Hepatic stellate cell (primary cell): ENCODE measurements around the gene NUDT14.

ENCODE experiments used
- DNase-seq: peaks from one replicate; pipeline ENCODE4 v3.0.0; 2011; ENCODE audit warnings: low spot score

The NUDT14 gene

GRCh38 chr14:105146976-105147635 lies 34.0 kb downstream of the NUDT14 start:
- no peak for DNase-seq

DNA sequence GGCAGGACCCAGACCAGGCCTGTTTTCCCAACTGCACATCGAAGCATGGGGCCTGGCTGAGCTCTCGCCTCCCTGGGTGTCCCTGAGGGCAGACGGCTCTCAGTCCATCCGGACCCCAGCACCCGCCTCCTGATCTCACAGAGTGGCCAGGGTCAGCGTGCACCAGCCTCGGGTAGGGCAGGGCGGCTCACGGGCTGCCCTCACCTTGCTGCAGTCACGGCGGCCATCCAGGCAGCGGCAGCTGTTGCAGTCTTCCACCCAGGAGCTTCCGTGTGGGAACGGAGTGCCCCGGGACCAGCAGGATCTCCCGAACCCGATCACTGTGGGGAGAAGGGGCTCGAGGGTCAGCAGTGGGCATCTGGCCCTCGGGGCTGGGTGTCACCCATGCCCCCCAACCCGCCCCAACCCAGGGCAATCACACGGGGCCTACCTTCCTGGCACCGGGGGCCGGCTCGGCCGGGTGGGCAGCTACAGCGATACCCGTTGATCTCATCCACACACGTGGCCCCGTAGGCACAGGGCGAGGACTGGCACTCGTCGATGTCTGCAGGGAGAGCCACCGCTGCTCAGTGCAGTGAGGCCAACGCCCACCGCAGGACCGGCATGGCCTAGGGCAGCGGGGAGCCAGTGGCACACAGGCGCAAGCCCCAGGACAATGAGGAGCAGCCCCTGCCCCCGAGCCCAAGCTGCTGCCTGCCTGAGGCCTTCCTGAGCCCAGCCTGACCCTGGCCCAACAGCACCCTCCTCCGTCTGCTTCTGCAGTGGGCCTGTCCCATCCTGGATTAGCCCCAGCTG lies 34.7 kb downstream of the NUDT14 start:
- DNase-seq: no peak

DNA sequence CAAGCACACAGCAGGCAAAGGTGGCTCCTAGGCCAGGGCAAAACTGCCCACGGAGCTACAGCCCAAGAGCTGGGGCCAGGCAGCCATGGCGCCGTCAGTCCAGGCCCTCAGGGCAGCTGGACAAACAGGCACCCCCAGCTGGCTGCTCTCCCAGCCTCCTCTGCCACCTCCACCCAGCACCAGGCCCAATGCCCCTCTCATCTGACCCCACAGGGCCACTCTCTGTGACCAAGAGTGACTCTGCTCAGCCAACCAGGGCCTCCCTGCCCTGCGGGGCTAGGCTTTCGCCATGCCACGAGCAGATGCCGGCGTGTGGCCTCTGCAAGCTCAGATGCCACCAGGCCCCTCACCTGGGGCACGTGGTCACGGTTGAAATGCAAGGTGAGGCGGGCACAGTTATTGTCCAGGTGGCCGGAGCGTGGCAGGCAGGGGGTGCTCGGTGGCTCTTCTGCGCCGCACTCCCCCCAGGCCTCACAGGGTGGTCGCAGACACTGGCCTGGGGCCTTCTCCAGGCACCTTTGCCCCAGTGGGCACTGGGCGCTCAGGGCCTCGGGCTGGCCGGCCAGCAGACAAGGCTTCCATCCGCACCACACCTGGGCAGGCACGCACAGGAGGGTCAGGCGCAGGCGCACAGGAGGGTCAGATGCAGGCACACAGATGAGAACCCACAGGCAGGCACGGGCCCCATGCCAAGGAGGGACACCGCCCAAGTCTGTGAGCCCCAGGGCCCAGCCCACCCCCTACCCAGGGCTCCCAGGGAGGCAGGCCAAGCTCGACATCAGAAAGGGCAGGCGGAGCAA lies 35.5 kb downstream of the NUDT14 start:
- no peak for DNase-seq

DNA sequence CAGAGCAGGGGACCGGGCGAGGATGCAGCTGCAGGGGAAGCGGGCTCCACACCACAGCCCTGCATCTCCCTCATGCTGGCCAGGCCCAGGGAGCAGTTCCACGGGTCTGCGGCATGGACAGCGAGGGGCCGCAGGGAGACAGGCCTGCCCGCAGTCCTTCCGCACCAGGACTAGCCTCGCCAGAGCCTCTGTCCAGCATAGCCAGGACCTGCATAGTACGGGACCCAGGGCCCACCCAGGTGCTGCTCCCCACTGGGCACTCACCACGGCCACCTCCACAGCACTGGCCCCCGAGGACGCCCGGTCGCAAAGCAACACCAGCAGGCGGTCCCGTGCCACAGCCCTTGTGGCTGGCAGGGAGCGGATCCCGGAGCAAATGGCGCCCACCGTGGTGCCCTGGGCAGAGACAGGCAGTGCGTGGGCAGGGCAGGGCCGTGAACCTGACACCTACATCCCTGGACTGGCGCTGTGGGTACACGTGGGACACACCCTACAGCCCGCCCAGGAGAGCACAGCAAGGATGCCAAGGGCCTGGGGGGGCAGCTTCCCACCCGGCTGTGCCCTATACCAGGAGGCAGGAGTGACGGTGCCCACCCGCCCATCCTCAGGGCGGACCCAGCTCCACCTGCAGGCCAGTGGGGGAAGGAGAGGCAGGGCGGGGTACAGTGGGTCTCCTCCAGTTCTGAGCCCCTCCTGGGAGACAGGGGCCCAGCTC lies 36.3 kb downstream of the NUDT14 start:
- no peak for DNase-seq

DNA sequence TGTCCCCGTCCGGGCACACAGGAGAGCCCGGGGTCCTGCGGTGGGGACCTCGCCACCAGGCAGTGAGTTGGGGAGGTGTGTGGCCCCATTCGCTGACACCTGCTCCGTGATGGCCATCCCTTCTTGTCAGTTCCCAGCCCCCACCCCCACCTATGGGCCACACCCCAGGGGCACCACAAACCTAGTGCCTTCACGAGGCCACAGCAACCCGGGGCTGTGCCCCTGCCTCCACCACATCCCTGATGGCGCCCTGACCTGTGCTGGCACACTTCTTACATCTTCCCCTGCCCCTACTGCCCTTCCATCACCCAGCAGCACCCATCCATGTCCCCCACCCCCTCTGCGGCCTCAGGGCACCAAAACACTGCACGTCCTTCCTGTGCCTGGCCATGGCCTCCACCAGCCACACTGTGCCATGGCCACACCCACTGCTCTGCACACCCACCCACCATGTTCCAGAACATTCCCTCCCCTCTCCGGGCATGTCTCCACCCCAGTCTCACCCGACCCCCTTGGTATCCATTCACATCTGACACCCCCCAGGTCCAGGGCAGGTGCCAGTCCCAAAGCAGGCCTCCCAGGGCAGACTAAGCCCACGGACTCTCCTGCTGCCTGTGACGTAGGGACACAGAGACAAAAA lies 37.0 kb downstream of the NUDT14 start:
- DNase-seq: no peak

GRCh38 chr14:105143451-105144025 lies 37.6 kb downstream of the NUDT14 start:
- DNase-seq: no peak

- DNase-seq: no peak
Measured at GRCh38 chr14:105142651-105143450, 38.3 kb downstream of the NUDT14 start.

GRCh38 chr14:105141486-105142281 lies 39.4 kb downstream of the NUDT14 start:
- no peak for DNase-seq

- DNase-seq: no peak
Measured at GRCh38 chr14:105141026-105141425, 40.1 kb downstream of the NUDT14 start.

- DNase-seq: no peak
Measured at GRCh38 chr14:105140581-105140980, 40.5 kb downstream of the NUDT14 start.

GRCh38 chr14:105139831-105140239 lies 41.3 kb downstream of the NUDT14 start:
- no peak for DNase-seq

- DNase-seq: no peak
Measured at GRCh38 chr14:105139212-105139825, 41.8 kb downstream of the NUDT14 start.

DNA sequence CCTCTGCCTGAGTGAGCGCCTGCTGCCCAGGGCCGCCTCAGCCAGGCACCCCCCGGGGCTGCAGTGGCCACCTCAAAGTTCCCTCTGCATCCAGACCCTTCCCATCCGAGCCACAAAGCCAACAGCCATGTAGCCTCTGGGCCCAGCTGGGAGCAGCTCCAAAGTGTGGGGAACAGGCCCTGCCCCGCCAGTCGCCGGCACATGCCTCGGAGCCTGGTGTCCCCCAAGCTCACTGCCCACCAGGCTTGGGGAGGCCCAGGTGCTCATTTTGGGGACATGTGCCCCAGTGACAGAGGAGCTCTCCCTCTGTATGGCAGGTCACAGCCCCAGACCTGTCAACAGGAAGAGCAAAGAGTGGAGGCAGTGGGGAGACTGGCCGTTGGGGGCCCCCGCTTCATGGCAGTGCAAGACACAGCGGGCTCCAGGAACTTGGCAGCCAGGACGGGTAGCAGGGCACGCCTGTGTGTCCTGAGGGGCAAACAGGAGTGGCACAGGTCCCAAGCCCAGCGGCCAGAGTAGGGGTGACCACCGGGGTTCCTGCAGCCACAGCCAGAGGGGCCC lies 42.5 kb downstream of the NUDT14 start:
- DNase-seq: no peak

DNA sequence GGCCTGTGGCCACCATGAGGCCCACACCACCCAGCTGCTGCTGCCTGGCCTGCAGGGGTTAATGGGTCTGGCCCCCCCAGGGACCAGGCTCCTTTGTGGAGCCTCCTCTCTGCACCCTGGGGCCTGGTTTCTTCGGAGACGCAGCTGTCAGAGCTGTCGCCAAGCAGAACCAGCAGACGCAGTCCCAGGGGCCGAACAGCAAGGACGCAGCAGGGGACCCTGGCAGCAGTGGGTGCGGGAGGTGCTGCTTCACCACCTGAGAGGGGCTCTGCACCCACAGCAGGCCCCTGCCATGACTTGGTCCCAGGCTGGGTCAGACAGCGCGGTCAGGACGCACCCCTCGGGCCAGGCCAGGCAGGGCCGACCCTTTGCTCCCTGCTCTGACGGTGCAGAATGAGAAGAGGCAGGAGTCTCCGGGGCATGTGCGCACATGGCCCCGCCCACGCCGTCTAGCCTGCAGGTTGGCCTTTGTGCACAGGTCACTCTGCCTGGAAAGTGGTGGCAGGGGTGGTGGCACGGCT lies 43.0 kb downstream of the NUDT14 start:
- no peak for DNase-seq

GRCh38 chr14:105137481-105138020 lies 43.6 kb downstream of the NUDT14 start:
- DNase-seq: no peak

DNA sequence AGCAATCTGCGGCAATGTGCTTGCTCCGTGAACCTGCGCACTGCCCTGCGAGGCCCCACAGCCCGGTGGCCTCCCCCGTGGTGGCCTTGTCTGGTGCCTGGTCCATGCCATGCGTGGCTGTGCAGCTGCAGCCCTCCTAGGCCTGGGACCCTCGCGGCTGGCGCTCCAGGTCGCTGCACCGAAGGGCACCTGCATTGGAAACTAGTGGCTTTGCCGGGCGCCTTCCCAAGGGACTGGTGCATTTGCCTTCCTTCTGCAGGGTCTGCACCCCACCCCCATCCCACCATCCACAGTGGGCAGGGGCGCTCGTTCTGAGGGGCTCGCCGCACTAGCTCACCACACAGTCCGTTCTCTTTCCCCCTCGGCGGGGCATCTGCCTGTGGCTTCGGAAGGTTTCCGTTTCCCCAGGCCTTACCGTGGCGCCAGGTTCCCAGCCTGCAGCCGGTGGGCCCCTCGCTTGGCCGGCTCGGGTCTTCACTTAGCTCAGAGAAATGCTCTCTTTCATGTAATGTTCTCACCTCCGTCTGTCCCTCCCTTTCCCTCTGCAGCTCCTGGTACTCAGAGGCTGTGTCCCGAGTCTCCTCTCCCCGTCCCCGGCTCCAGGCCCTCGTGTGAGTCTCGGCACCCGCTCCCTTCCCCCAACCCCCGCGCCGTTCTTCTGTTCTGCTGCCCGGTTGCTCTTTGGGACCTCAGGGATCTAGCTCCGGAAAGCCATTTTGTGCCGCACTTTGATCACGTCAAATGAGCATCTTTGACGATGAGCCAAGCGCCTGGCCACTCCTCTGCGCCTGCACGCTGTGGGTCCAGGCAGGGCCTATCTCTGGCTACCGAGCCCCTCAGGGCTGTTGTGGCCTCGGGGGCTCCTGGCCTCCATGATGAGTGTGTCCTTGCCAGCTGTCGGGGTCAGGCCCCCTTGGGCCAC lies 44.5 kb downstream of the NUDT14 start:
- no peak for DNase-seq

- no peak for DNase-seq
Measured at GRCh38 chr14:105135700-105136395, 45.3 kb downstream of the NUDT14 start.
